HepG2 (cell line): ENCODE data around the gene GPS1. TPM values are rescaled to one million over a fixed set of nuclear protein-coding genes. Genes with fewer than 3 reads are reported as not detected.

Source experiments
- ARHGAP35 ChIP-seq: sonication (generic); formaldehyde crosslinking; IDR thresholded peaks from 2 replicates; pipeline ENCODE4 v1.9.0; 2022; ENCODE audit warnings: mild to moderate bottlenecking, inconsistent platforms, moderate library complexity, missing genetic modification reagents, borderline replicate concordance
- GTF3A ChIP-seq: sonication (generic); formaldehyde crosslinking; conservative IDR thresholded peaks from 2 replicates; pipeline ENCODE4 v1.4.0; 2020; ENCODE audit warnings: mild to moderate bottlenecking, missing genetic modification reagents
- NRL ChIP-seq: sonication (generic); formaldehyde crosslinking; IDR thresholded peaks from 2 replicates; pipeline ENCODE4 v1.5.0; 2020; ENCODE audit warnings: missing genetic modification reagents, mild to moderate bottlenecking, moderate library complexity, borderline replicate concordance
- RBM39 ChIP-seq: fragments of 200-400 bp; formaldehyde crosslinking; IDR thresholded peaks from one replicate; pipeline ENCODE4 v1.6.1; 2018; ENCODE audit warnings: antibody characterized with exemption, mild to moderate bottlenecking, low read depth, low read length; ENCODE audit not compliant: poor library complexity, severe bottlenecking
- REPIN1 ChIP-seq: sonication (generic); formaldehyde crosslinking; IDR thresholded peaks from 2 replicates; pipeline ENCODE4 v1.8.0; 2022; ENCODE audit warnings: missing genetic modification reagents, low read depth, mild to moderate bottlenecking, borderline replicate concordance
- TBX2 ChIP-seq: sonication (generic); formaldehyde crosslinking; IDR thresholded peaks from 2 replicates; pipeline ENCODE4 v1.5.0; 2020; ENCODE audit warnings: missing genetic modification reagents, mild to moderate bottlenecking, borderline replicate concordance
- ZKSCAN1 ChIP-seq: fragments of 150-350 bp; IDR thresholded peaks from 2 replicates; pipeline ENCODE4 v1.6.1; 2014; ENCODE audit warnings: low read length
- ZNF232 ChIP-seq: sonication (generic); formaldehyde crosslinking; IDR thresholded peaks from 2 replicates; pipeline ENCODE4 v1.4.0; 2020; ENCODE audit warnings: missing genetic modification reagents, borderline replicate concordance
- ZNF543 ChIP-seq: sonication (generic); formaldehyde crosslinking; IDR thresholded peaks from 2 replicates; pipeline ENCODE4 v1.4.0; 2020; ENCODE audit warnings: mild to moderate bottlenecking, missing genetic modification reagents
- polyA plus RNA-seq, 8 experiments: library from polyadenylated mRNA; depleted of rRNA in 3 of 8; stranded (reverse) in 7 of 8; unstranded in 1 of 8; fragments of >200 nt; fragmentation: Illumina TruSeq in 4 of 8; extraction: Trizol in 4 of 8; gene quantifications; 2 replicates each; pipeline versions ENCODE4 v1.2.1 to v1.2.3, GENCODE V29; 2011 to 2016; ENCODE audit warnings: low read depth in 4 of 8, missing spikeins in 1 of 8, mixed read lengths in 1 of 8; ENCODE audit not compliant: insufficient read depth in 1 of 8
- total RNA-seq, 5 experiments: library from RNA; depleted of rRNA; stranded (reverse); fragments of >200 nt; fragmentation: Illumina TruSeq; extraction: Trizol; gene quantifications; 2 replicates each; pipeline ENCODE4 v1.2.3, GENCODE V29; 2016; ENCODE audit warnings: low read depth in 1 of 5
- TF ChIP-seq, protein P1 (sequence below): sonication (generic); formaldehyde crosslinking; IDR thresholded peaks from 2 replicates; pipeline ENCODE4 v1.8.1; 2023; ENCODE audit warnings: missing genetic modification reagents, mild to moderate bottlenecking, borderline replicate concordance
- TF ChIP-seq, protein P2 (sequence below): sonication (generic); formaldehyde crosslinking; IDR thresholded peaks from 2 replicates; pipeline ENCODE4 v1.4.0; 2020; ENCODE audit warnings: mild to moderate bottlenecking, missing genetic modification reagents
- TF ChIP-seq, protein P3 (sequence below): sonication (generic); formaldehyde crosslinking; IDR thresholded peaks from 2 replicates; pipeline ENCODE4 v1.5.0; 2020; ENCODE audit warnings: missing genetic modification reagents, mild to moderate bottlenecking, borderline replicate concordance
- TF ChIP-seq, protein P4 (sequence below): sonication (generic); formaldehyde crosslinking; IDR thresholded peaks from 2 replicates; pipeline ENCODE4 v1.4.0; 2020; ENCODE audit warnings: missing genetic modification reagents, mild to moderate bottlenecking, borderline replicate concordance

The GPS1 gene
- total and polyA plus RNA-seq, 2 of the 13 experiments (the other 11 are each of a cell fraction or from before 2014, with no cell fraction given): 124 to 128 TPM

DNA sequence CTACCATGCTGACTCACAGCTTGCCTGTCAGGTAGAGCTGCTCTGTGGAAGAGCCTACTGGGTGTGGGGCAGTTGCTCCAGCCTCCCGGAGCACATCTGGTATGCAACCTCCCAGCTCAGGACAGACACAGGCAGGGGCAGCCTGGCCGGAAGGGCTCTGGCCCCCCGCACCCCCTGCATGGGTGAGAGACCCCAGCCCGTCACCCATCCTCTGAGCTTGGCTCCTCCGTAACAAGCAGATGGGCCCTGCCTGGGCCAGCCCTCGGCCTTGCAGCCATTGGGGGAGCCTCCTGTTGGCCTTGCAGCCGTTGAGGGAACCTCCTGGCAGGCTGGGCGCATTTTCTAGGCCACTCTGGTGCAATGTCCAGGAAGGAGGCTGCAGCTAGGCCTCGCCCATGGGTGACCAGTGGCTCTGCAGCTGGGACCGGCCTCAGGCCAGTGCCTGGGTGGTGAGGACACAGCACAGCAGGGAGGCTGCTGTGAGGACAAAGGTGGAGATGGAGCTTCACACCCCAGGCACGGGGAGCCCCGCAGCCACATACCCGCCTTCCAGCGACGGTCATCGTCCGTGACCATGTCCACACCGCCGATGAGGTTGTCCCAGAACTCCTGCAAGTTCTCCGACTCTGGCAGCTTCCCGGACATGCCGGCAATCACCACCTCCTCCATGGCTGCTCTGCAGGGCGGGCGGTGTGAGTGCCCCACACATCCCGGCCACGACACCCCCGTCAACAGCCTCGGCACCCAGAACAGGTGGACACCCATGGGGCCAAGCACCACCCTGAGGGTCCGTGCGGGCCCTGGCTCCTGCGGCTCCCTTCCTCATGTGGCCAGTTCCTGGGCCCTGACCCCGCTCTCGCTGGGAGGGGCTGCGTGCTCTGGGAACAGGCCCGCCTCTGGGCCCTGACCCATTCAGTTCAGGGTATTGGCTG, 44.3 kb downstream of the GPS1 start (continued):
- TF ChIP-seq ZKSCAN1: peak; percentile 75
- 0 out of 2 replicates have a peak, but pooled peaks have one; percentile 62 for TF ChIP-seq ZNF232 (CRISPR knock-in tag)
- peak; percentile 77 for TF ChIP-seq TBX2 (CRISPR knock-in tag)
- no peak; the same call in 1 of the 2 replicates for TF ChIP-seq REPIN1 (CRISPR knock-in tag)
- TF ChIP-seq ZNF543: no peak
- TF ChIP-seq, protein P1, sequence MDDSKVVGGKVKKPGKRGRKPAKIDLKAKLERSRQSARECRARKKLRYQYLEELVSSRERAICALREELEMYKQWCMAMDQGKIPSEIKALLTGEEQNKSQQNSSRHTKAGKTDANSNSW (CRISPR knock-in tag): no peak
- TF ChIP-seq, protein P2, sequence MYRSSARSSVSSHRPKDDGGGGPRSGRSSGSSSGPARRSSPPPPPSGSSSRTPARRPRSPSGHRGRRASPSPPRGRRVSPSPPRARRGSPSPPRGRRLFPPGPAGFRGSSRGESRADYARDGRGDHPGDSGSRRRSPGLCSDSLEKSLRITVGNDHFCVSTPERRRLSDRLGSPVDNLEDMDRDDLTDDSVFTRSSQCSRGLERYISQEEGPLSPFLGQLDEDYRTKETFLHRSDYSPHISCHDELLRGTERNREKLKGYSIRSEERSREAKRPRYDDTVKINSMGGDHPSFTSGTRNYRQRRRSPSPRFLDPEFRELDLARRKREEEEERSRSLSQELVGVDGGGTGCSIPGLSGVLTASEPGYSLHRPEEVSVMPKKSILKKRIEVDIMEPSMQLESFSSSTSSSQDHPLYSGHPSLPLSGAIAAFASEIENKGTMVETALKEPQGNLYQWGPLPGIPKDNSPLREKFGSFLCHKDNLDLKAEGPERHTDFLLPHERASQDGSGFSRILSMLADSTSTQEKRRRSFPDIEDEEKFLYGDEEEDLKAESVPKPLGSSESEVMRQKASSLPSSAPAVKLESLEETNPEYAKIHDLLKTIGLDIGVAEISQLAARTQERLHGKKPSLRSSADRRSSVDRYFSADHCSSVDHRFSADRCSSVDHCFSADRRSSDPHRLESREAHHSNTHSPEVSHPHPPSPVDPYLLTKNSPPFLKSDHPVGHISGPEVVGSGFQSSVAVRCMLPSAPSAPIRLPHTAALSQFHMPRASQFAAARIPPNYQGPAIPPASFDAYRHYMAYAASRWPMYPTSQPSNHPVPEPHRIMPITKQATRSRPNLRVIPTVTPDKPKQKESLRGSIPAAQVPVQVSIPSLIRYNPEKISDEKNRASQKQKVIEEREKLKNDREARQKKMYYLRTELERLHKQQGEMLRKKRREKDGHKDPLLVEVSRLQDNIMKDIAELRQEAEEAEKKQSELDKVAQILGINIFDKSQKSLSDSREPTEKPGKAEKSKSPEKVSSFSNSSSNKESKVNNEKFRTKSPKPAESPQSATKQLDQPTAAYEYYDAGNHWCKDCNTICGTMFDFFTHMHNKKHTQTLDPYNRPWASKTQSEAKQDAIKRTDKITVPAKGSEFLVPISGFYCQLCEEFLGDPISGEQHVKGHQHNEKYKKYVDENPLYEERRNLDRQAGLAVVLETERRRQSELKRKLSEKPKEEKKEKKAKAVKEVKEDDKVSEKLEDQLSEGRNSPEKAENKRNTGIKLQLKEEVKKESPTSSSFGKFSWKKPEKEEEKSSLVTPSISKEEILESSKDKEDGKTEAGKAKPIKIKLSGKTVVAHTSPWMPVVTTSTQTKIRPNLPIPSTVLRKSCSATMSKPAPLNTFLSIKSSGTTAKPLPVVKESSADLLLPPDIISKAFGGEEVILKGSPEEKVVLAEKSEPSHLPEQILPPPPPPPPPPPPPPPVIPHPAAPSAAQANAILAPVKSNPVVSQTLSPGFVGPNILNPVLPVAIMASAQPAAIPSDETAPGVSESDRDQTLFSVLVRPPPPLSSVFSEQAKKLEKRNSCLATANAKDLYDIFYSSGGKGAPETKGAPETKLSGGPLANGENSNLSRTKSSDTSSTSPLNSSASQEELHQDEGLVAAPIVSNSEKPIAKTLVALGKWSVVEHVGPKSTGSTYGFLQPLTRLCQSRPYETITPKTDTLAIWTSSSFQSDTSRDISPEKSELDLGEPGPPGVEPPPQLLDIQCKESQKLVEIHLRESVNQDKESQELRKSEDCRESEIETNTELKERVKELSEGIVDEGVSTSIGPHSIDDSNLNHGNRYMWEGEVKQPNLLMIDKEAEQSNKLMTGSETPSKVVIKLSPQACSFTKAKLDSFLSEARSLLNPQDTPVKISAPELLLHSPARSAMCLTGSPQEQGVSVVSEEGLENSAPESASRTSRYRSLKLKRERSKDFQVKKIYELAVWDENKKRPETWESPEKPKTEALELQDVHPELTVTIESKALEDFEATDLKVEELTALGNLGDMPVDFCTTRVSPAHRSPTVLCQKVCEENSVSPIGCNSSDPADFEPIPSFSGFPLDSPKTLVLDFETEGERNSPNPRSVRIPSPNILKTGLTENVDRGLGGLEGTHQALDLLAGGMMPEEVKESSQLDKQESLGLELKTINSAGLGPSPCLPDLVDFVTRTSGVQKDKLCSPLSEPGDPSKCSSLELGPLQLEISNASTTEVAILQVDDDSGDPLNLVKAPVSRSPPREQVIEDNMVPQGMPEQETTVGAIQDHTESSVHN (CRISPR knock-in tag): no peak
- TF ChIP-seq, protein P3, sequence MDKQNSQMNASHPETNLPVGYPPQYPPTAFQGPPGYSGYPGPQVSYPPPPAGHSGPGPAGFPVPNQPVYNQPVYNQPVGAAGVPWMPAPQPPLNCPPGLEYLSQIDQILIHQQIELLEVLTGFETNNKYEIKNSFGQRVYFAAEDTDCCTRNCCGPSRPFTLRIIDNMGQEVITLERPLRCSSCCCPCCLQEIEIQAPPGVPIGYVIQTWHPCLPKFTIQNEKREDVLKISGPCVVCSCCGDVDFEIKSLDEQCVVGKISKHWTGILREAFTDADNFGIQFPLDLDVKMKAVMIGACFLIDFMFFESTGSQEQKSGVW (CRISPR knock-in tag): no peak
- TF ChIP-seq RBM39: peak; percentile 52
- TF ChIP-seq ARHGAP35 (CRISPR knock-in tag): no peak
- no peak for TF ChIP-seq NRL (CRISPR knock-in tag)
- TF ChIP-seq GTF3A (CRISPR knock-in tag): no peak
- TF ChIP-seq, protein P4, sequence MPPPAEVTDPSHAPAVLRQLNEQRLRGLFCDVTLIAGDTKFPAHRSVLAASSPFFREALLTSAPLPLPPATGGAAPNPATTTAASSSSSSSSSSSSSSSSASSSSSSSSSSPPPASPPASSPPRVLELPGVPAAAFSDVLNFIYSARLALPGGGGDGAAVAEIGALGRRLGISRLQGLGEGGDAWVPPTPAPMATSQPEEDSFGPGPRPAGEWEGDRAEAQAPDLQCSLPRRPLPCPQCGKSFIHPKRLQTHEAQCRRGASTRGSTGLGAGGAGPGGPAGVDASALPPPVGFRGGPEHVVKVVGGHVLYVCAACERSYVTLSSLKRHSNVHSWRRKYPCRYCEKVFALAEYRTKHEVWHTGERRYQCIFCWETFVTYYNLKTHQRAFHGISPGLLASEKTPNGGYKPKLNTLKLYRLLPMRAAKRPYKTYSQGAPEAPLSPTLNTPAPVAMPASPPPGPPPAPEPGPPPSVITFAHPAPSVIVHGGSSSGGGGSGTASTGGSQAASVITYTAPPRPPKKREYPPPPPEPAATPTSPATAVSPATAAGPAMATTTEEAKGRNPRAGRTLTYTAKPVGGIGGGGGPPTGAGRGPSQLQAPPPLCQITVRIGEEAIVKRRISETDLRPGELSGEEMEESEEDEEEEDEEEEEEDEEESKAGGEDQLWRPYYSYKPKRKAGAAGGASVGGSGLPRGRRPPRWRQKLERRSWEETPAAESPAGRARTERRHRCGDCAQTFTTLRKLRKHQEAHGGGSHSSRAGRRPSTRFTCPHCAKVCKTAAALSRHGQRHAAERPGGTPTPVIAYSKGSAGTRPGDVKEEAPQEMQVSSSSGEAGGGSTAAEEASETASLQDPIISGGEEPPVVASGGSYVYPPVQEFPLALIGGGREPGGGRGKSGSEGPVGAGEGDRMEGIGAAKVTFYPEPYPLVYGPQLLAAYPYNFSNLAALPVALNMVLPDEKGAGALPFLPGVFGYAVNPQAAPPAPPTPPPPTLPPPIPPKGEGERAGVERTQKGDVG (CRISPR knock-in tag): peak; percentile 31; the same call in 1 of the 2 replicates
